NCI-H2081 treated with DMSO at 0.1 percent for 48 hours (cell line): ENCODE results near the gene MXD1.

Experiments used
- DNase-seq: peaks from one replicate; lab custom pipeline; 2025; lab: John Stamatoyannopoulos, UW

Gene MXD1

GRCh38 chr2:69979902-69980807, 65.2 kb downstream of the MXD1 start:
- DNase-seq, result no peak

- DNase-seq, result no peak
Measured at GRCh38 chr2:69983392-69983966, 68.6 kb downstream of the MXD1 start.

GRCh38 chr2:69985216-69985615, 70.3 kb downstream of the MXD1 start:
- no peak for DNase-seq

GRCh38 chr2:69985688-69986087, 70.8 kb downstream of the MXD1 start:
- no peak for DNase-seq

DNA sequence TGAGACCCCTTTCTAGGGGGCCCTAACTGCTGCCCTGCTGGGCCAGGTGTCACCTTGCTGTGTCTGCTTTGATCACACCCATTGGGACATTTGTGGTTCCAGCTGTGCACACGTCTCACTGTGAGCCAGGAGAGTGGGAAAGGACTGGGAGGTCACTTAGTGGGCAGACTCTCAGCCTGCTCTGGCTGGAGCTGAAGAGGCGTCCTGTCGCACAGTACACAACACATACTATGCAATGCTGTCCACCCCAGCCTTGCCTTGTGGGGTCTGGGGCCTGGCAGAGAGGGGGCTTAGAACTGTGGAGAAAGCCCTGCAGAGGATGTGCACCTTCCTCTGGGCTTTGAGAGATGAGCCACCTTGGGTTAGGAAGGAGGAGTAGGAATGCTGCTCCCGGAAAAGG, 71.8 kb downstream of the MXD1 start:
- no peak for DNase-seq

- DNase-seq, result no peak
Measured at GRCh38 chr2:69988086-69988635, 73.3 kb downstream of the MXD1 start.

- DNase-seq, result no peak
Measured at GRCh38 chr2:69989009-69989408, 74.1 kb downstream of the MXD1 start.

DNA sequence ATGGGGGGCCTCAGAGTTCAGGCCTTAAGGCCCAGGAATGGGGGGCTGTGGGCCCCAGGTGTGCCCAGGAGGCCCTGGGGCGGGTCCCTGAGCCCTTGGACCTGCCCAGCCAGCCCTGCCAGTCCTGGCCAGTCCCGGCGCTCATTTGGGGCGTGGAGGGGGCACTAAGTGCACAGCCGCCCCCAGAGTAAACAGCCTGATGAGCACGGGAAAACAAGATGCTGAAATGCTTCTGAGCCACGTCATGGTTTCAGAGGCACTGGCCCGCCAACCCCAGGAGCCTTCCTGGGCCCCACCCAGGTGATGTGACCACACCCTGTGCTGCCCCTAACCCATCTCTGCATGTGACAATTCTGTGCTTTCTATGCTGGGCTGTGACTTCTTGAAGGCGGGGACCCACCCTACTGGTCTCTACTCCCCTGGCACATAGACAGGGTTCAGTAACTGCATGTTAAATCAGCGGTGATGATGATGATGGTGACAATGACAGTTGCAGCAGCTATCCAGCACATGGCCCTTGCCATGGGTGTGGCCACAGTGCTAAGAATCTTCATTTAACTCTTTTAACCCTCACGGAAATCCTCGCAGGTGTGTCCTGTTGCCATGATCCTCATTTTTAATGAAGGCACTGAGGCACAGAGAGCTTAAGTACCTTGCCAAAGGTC, 74.7 kb downstream of the MXD1 start:
- DNase-seq, result no peak
